ENCODE data around the gene PLVAP. TPM values are rescaled to one million over a fixed set of nuclear protein-coding genes. Genes with fewer than 3 reads are reported as not detected.

The PLVAP gene
- total RNA-seq, 1 donor from 2014 or later: not detected

DNA sequence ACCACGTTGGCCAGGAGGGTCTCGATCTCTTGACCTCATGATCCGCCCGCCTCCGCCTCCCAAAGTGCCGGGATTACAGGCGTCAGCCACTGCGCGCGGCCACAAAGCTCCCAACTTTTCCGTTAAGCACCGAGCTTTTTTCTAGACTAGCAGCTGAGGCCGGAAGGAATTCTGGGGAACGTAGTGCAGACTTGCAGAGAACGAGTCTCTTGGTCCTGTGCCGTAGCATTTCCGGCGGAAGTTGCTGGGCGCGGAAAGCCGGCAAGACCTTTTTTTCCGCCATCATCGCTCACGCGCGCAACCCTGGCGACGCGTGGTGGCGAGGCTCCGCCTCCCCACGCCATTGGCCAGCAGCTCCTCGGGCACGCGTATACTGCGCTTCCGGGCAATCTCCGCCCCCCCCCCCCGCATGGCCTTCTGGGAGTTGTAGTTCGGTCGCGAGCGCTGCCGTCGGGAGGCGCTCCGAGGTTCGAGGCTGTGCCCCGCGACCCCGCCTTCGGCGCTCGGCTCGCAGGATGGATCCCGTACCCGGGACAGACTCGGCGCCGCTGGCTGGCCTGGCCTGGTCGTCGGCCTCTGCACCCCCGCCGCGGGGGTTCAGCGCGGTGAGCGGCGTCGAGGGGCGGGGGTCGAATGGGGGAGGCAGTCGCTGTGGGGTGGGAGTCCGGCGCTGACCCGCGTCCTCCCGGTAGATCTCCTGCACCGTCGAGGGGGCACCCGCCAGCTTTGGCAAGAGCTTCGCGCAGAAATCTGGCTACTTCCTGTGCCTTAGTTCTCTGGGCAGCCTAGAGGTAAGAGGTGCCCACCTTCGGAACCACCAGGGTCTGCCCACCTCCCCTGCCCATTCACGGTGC is 42.7 kb upstream of the PLVAP start, which contains the start of gene MVB12A:
TSS of gene MVB12A (plus strand) at position 427 of the 854 bp plus-strand sequence. CDS start at position 516, 89 bp downstream.
- TF ChIP-seq, protein P1, sequence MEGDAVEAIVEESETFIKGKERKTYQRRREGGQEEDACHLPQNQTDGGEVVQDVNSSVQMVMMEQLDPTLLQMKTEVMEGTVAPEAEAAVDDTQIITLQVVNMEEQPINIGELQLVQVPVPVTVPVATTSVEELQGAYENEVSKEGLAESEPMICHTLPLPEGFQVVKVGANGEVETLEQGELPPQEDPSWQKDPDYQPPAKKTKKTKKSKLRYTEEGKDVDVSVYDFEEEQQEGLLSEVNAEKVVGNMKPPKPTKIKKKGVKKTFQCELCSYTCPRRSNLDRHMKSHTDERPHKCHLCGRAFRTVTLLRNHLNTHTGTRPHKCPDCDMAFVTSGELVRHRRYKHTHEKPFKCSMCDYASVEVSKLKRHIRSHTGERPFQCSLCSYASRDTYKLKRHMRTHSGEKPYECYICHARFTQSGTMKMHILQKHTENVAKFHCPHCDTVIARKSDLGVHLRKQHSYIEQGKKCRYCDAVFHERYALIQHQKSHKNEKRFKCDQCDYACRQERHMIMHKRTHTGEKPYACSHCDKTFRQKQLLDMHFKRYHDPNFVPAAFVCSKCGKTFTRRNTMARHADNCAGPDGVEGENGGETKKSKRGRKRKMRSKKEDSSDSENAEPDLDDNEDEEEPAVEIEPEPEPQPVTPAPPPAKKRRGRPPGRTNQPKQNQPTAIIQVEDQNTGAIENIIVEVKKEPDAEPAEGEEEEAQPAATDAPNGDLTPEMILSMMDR (IDR thresholded peaks at IDR 0.05; ENCODE audit: insufficient read depth, low read length, severe bottlenecking): no peak
- Histone ChIP-seq H3K4me3 (ENCODE audit: low read depth, low read length) (peak within 1 kb of the TSS; percentile 66), H3K36me3 (ENCODE audit: control insufficient read depth, insufficient read depth, low read length) (peaks cover 3% of the 10 kb centered on the region), H3K27me3 (ENCODE audit: control insufficient read depth, insufficient read depth, low read length) (no peaks in the 10 kb centered on the region)
- FAIRE-seq: no peak
- peak; percentile 96 for DNase-seq (ENCODE audit: low read depth)

GRCh38 chr19:17419154-17419620 is 42.0 kb upstream of the PLVAP start:
- TF ChIP-seq, protein P1 (IDR thresholded peaks at IDR 0.05; ENCODE audit: insufficient read depth, low read length, severe bottlenecking): no peak
- no peak for FAIRE-seq
- H3K4me3 ChIP-seq (ENCODE audit: low read depth, low read length): peak overlapping the region; percentile 38

GRCh38 chr19:17418710-17419109 is 41.6 kb upstream of the PLVAP start:
- no peak for DNase-seq (ENCODE audit: low read depth)
- TF ChIP-seq, protein P1 (IDR thresholded peaks at IDR 0.05; ENCODE audit: insufficient read depth, low read length, severe bottlenecking): no peak
- no peak overlapping the region for H3K4me3 ChIP-seq (ENCODE audit: low read depth, low read length)
- peaks cover 2% of the 10 kb centered on the region for H3K36me3 ChIP-seq (ENCODE audit: control insufficient read depth, insufficient read depth, low read length)
- no peaks in the 10 kb centered on the region for H3K27me3 ChIP-seq (ENCODE audit: control insufficient read depth, insufficient read depth, low read length)
- FAIRE-seq: no peak

More at GRCh38 chr19:17419154-17419620, 42.0 kb upstream of the PLVAP start:
- Histone ChIP-seq H3K36me3 (ENCODE audit: control insufficient read depth, insufficient read depth, low read length) (peaks cover 3% of the 10 kb centered on the region), H3K27me3 (ENCODE audit: control insufficient read depth, insufficient read depth, low read length) (no peaks in the 10 kb centered on the region)
- no peak for DNase-seq (ENCODE audit: low read depth)

DNA sequence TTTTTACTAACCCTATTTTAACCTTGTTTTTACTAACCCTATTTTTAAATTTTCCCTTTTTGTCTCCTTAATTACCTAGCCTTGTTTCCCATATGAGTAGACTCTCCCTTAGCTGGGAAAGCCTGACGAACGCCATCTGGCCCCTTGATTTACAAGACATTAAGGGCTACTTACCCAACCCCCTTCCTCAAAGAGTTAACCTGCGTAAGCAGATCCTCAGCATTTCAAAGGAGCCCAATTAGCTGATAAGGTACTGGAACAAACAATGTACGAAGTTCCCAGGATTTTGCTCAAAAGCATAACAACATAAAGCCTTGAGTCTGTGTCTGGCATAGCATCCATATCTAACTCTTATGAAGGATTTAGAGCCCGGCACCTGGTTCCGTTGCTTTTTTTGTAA is 38.0 kb upstream of the PLVAP start:
- no peaks in the 10 kb centered on the region for H3K36me3 ChIP-seq (ENCODE audit: control insufficient read depth, insufficient read depth, low read length)
- no peak for DNase-seq (ENCODE audit: low read depth)
- no peak for FAIRE-seq
- no peaks in the 10 kb centered on the region for H3K27me3 ChIP-seq (ENCODE audit: control insufficient read depth, insufficient read depth, low read length)
- TF ChIP-seq, protein P1 (IDR thresholded peaks at IDR 0.05; ENCODE audit: insufficient read depth, low read length, severe bottlenecking): no peak
- no peak overlapping the region for H3K4me3 ChIP-seq (ENCODE audit: low read depth, low read length)

DNA sequence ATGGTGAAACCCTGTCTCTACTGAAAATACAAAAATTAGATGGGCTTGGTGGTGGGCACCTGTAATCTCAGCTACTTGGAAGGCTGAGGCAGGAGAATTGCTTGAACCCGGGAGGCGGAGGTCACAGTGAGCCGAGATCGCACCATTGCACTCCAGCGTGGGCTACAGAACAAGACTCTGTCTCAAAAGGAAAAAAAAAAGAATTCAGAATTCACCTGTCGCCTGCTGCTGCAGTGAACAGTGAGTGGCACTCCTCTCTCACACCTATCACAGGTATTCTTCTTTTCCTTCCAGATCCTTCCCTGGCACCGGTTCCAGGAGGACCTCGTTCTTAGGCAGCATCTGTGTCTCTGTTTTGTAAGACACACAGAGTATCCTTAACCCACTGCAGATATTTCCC is 37.0 kb upstream of the PLVAP start:
- TF ChIP-seq, protein P1 (IDR thresholded peaks at IDR 0.05; ENCODE audit: insufficient read depth, low read length, severe bottlenecking): no peak
- Histone ChIP-seq H3K27me3 (ENCODE audit: control insufficient read depth, insufficient read depth, low read length) (no peaks in the 10 kb centered on the region), H3K4me3 (ENCODE audit: low read depth, low read length) (no peak overlapping the region)

More for the DNA sequence above, 37.0 kb upstream of the PLVAP start:
- no peaks in the 10 kb centered on the region for H3K36me3 ChIP-seq (ENCODE audit: control insufficient read depth, insufficient read depth, low read length)
- DNase-seq (ENCODE audit: low read depth) (no peak), FAIRE-seq (no peak)

Measured in bronchial epithelial cell (primary cell).